ENCODE data around the gene ADGRV1.
"Not testable (repeated sequence)": the region's sequence is repeated elsewhere in the genome, so short reads cannot be mapped to it uniquely, and the experiment has no call there.

Gene ADGRV1

DNA sequence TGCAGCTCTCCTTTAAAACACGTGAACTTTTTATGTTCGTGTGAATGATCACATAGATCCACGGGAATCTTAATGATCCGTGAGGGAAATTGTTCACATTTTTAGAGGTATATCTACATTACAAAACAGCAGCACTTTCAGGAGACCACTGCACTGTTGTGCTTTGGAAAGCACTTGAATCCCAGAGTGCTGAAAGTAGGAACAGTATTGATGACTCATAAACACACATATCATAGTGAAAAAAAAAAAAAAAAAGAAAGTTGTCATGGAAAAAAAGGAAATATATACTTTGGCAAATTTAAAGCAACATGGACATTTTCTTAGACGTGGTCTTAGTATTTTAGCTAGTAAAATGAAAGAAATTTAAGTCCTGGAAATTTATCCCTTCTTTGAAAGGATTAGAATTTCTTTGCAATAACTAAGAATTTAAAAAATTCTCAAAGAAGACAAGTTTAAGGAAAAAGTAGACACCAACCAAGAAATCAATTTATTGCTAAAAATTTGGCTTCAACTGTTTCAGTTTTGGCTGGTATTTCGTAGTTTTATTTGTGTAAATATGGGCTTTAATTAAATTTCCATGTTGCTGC is 55.4 kb downstream of the ADGRV1 start:
- Histone ChIP-seq H3K4me3 (replicated peaks; ENCODE audit: insufficient read depth, low read length) (no peak overlapping the region), H3K27me3 (ENCODE audit: insufficient read depth, poor library complexity, severe bottlenecking) (no peaks in the 10 kb centered on the region), H3K27ac (replicated peaks) (no peak overlapping the region)
- DNase-seq (ENCODE audit: low read depth in 1 of 2, low spot score in 1 of 2), result no peak
- TF ChIP-seq, protein P1, sequence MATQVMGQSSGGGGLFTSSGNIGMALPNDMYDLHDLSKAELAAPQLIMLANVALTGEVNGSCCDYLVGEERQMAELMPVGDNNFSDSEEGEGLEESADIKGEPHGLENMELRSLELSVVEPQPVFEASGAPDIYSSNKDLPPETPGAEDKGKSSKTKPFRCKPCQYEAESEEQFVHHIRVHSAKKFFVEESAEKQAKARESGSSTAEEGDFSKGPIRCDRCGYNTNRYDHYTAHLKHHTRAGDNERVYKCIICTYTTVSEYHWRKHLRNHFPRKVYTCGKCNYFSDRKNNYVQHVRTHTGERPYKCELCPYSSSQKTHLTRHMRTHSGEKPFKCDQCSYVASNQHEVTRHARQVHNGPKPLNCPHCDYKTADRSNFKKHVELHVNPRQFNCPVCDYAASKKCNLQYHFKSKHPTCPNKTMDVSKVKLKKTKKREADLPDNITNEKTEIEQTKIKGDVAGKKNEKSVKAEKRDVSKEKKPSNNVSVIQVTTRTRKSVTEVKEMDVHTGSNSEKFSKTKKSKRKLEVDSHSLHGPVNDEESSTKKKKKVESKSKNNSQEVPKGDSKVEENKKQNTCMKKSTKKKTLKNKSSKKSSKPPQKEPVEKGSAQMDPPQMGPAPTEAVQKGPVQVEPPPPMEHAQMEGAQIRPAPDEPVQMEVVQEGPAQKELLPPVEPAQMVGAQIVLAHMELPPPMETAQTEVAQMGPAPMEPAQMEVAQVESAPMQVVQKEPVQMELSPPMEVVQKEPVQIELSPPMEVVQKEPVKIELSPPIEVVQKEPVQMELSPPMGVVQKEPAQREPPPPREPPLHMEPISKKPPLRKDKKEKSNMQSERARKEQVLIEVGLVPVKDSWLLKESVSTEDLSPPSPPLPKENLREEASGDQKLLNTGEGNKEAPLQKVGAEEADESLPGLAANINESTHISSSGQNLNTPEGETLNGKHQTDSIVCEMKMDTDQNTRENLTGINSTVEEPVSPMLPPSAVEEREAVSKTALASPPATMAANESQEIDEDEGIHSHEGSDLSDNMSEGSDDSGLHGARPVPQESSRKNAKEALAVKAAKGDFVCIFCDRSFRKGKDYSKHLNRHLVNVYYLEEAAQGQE (IDR thresholded peaks at IDR 0.05; ENCODE audit: insufficient replicate concordance, low read depth), result no peak
- TF ChIP-seq SPI1 (IDR thresholded peaks at IDR 0.05; ENCODE audit: borderline replicate concordance, low read depth), result no peak
- no peak for TF ChIP-seq GABPA (IDR thresholded peaks at IDR 0.05; ENCODE audit: low read depth)
- no peak for TF ChIP-seq POLR2AphosphoS5 (IDR thresholded peaks at IDR 0.05; ENCODE audit: low read depth)
- TF ChIP-seq, protein P2, sequence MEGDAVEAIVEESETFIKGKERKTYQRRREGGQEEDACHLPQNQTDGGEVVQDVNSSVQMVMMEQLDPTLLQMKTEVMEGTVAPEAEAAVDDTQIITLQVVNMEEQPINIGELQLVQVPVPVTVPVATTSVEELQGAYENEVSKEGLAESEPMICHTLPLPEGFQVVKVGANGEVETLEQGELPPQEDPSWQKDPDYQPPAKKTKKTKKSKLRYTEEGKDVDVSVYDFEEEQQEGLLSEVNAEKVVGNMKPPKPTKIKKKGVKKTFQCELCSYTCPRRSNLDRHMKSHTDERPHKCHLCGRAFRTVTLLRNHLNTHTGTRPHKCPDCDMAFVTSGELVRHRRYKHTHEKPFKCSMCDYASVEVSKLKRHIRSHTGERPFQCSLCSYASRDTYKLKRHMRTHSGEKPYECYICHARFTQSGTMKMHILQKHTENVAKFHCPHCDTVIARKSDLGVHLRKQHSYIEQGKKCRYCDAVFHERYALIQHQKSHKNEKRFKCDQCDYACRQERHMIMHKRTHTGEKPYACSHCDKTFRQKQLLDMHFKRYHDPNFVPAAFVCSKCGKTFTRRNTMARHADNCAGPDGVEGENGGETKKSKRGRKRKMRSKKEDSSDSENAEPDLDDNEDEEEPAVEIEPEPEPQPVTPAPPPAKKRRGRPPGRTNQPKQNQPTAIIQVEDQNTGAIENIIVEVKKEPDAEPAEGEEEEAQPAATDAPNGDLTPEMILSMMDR (IDR thresholded peaks at IDR 0.05; ENCODE audit: insufficient read depth, low read length), result no peak

DNA sequence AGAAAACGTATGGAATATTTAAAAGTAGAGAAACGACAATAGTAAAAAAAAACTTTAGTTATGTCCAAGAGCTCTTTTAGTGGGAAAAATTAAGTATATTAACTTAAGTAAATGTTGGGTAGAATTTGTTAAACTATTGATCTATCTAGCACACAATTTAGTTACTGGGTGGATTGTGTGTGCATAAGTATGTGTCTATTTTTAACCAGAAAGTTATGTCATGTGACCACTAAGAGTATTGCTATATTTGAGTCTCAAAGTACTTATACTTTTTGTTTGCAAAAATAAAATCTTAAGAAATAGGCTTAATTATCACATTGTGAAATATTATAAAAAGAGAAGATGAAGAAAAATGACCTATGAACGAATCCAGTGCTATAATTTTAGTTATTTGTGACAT is 56.8 kb downstream of the ADGRV1 start:
- H3K4me3 ChIP-seq (replicated peaks; ENCODE audit: insufficient read depth, low read length), result no peak overlapping the region
- H3K27me3 ChIP-seq (ENCODE audit: insufficient read depth, poor library complexity, severe bottlenecking), result no peaks in the 10 kb centered on the region
- TF ChIP-seq GABPA (IDR thresholded peaks at IDR 0.05; ENCODE audit: low read depth) (no peak), POLR2AphosphoS5 (IDR thresholded peaks at IDR 0.05; ENCODE audit: low read depth) (no peak), SPI1 (IDR thresholded peaks at IDR 0.05; ENCODE audit: borderline replicate concordance, low read depth) (no peak)
- TF ChIP-seq, protein P1 (IDR thresholded peaks at IDR 0.05; ENCODE audit: insufficient replicate concordance, low read depth), result no peak
- TF ChIP-seq, protein P2 (IDR thresholded peaks at IDR 0.05; ENCODE audit: insufficient read depth, low read length), result no peak
- no peak for DNase-seq (ENCODE audit: low read depth in 1 of 2, low spot score in 1 of 2)
- H3K27ac ChIP-seq (replicated peaks), result no peak overlapping the region

DNA sequence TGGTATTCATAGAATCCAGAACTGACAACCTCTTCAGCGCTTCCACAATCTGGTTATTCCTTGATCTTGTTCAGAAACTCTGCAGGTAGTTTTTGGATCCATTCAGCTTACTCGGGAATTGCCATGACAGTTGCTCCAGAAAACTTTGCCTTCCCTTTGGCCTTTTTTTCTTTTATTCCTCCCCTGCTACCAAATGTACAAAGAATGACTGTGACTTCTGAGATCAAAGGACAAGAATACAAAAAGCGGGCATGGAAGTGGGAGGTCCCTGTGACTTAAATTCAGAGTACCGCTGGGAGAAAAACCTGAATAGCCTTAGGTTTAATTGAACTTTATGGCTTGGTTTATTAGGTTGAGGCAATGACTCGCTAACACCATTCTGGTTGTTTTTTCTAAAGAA is 59.5 kb downstream of the ADGRV1 start:
- H3K27ac ChIP-seq (replicated peaks), result no peak overlapping the region
- DNase-seq (ENCODE audit: low read depth in 1 of 2, low spot score in 1 of 2), result no peak
- no peak for TF ChIP-seq SPI1 (IDR thresholded peaks at IDR 0.05; ENCODE audit: borderline replicate concordance, low read depth)
- TF ChIP-seq POLR2AphosphoS5 (IDR thresholded peaks at IDR 0.05; ENCODE audit: low read depth), result no peak
- no peak overlapping the region for H3K4me3 ChIP-seq (replicated peaks; ENCODE audit: insufficient read depth, low read length)
- H3K27me3 ChIP-seq (ENCODE audit: insufficient read depth, poor library complexity, severe bottlenecking), result no peaks in the 10 kb centered on the region

DNA sequence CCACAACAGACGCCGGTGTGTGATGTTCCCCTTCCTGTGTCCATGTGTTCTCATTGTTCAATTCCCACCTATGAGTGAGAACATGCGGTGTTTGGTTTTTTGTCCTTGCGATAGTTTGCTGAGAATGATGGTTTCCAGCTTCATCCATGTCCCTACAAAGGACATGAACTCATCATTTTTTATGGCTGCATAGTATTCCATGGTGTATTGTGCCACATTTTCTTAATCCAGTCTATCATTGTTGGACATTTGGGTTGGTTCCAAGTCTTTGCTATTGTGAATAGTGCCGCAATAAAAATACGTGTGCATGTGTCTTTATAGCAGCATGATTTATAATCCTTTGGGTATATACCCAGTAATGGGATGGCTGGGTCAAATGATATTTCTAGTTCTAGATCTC is 61.2 kb downstream of the ADGRV1 start:
- H3K4me3 ChIP-seq (replicated peaks; ENCODE audit: insufficient read depth, low read length); H3K27me3 ChIP-seq (ENCODE audit: insufficient read depth, poor library complexity, severe bottlenecking); DNase-seq (ENCODE audit: low read depth in 1 of 2, low spot score in 1 of 2); H3K27ac ChIP-seq (replicated peaks): not testable (repeated sequence)

DNA sequence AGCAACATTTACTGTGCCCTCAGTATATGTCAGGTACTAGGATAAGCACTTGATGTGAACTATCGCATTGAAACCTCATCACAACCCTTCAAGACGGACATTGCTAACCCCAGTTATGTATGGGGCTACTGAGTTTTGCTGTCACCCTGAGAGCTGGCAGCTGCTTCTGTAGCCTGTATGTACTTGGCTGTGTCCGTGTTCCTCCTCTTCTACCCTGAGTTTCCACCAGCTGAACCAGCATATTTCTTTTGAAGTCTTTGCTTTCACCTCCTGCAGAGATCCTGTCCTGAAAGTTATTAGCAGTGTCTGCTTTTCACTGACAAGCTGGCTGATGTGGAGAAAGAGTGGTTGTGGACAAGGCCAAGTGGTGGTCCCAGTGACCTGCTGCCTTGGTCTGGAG is 63.3 kb downstream of the ADGRV1 start:
- Histone ChIP-seq H3K4me3 (replicated peaks; ENCODE audit: insufficient read depth, low read length) (no peak overlapping the region), H3K27me3 (ENCODE audit: insufficient read depth, poor library complexity, severe bottlenecking) (no peaks in the 10 kb centered on the region), H3K27ac (replicated peaks) (no peak overlapping the region)
- no peak for DNase-seq (ENCODE audit: low read depth in 1 of 2, low spot score in 1 of 2)
- TF ChIP-seq POLR2AphosphoS5 (IDR thresholded peaks at IDR 0.05; ENCODE audit: low read depth) (no peak), GABPA (IDR thresholded peaks at IDR 0.05; ENCODE audit: low read depth) (no peak)
- TF ChIP-seq, protein P2 (IDR thresholded peaks at IDR 0.05; ENCODE audit: insufficient read depth, low read length), result no peak
- TF ChIP-seq, protein P1 (IDR thresholded peaks at IDR 0.05; ENCODE audit: insufficient replicate concordance, low read depth), result no peak

All from HL-60 (cell line).